Suprapubic skin (tissue), 4 donors: ENCODE data around the gene NR3C1. TPM values are rescaled to one million over a fixed set of nuclear protein-coding genes. Genes with fewer than 3 reads are reported as not detected.

Source experiments
- DNase-seq, 2 donors: peaks; one replicate each; pipeline ENCODE4 v3.0.0-alpha.2; 2019; ENCODE audit warnings: low spot score in 2 of 2
- H3K27ac ChIP-seq: fragments of 200-600 bp; sonication (generic); one replicate; pipeline ENCODE4 v1.5.1; 2019
- H3K27me3 ChIP-seq: fragments of 200-600 bp; sonication (generic); one replicate; pipeline ENCODE4 v1.5.1; 2019
- H3K36me3 ChIP-seq: fragments of 200-600 bp; sonication (generic); one replicate; pipeline ENCODE4 v1.5.1; 2019
- H3K4me1 ChIP-seq: fragments of 200-600 bp; sonication (generic); one replicate; pipeline ENCODE4 v1.5.1; 2019
- H3K4me3 ChIP-seq: fragments of 200-600 bp; sonication (generic); one replicate; pipeline ENCODE4 v1.5.1; 2019; ENCODE audit warnings: mild to moderate bottlenecking
- H3K9me3 ChIP-seq: fragments of 200-600 bp; sonication (generic); one replicate; pipeline ENCODE4 v1.5.1; 2019
- EP300 ChIP-seq: sonication (generic); formaldehyde crosslinking; IDR thresholded peaks from one replicate; pipeline ENCODE4 v1.6.1; 2017; ENCODE audit warnings: antibody characterized with exemption
- POLR2A ChIP-seq, 2 donors: fragments of 450-650 bp; IDR thresholded peaks; one replicate each; pipeline ENCODE4 v1.6.1; 2017; ENCODE audit warnings: antibody characterized with exemption in 2 of 2, mild to moderate bottlenecking in 2 of 2, moderate library complexity in 2 of 2
- POLR2AphosphoS5 ChIP-seq, 3 donors: sonication (generic); formaldehyde crosslinking; IDR thresholded peaks; one replicate each; pipeline ENCODE4 v1.6.1; 2017; ENCODE audit warnings: antibody characterized with exemption in 3 of 3
- WGBS: methylation state at CpG from one replicate; pipeline ENCODE4 v1.1.5; 2018; 5-methylcytosine and 5-hydroxymethylcytosine counted together
- total RNA-seq, 4 donors: library from RNA; depleted of rRNA; stranded (reverse); fragments of >200 nt; gene quantifications; one replicate each; pipeline ENCODE4 v1.1.0, GENCODE V29; 2016
- TF ChIP-seq, protein P1 (sequence below), 2 donors: fragments of 200-600 bp in 1 of 2; fragments of 450-650 bp in 1 of 2; sonication (generic) in 1 of 2; IDR thresholded peaks; one replicate each; pipeline ENCODE4 v1.5.1; 2016 to 2019; ENCODE audit warnings: antibody characterized with exemption in 2 of 2, mild to moderate bottlenecking in 1 of 2, moderate library complexity in 1 of 2

Gene NR3C1
- total RNA-seq, 4 donors from 2014 or later = 50.4 to 68.8 (median 56.5) TPM

DNA sequence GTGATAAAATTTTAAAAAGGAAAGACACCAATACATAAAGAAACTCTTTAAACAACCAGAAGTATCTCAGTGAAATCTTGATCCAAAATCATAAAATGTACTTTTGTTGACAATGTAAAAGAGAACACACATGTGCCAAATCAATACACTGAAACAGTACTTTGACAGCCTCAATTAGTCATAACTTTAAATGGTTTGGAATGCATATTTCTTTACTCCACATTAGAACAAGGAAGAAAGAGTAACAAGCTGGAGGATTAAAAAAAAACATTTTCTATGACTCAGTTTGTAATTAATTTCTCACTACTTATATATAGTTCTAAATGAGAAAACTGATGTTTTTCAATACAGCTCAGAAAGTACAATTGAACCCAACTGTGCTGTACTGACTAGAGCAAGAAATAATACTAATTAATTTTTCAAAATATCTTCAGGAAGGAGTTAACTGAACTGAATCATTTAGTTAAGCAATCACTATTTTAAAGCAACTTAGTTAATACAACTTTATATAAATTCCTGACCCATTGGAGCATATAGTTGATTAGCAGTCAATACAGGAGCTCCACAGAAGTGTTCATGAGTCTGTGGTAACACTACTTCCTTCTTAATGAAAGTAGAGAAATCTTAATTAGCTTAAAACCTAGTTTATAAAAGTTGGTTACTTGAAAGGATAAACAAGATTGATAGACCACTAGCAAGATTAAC lies 101.0 kb downstream of the NR3C1 start:
- no peak overlapping the region for H3K27ac ChIP-seq
- H3K4me3 ChIP-seq = no peak overlapping the region
- H3K9me3 ChIP-seq = peaks cover 7% of the 10 kb centered on the region
- DNase-seq = no peak
- peaks cover 43% of the 10 kb centered on the region for H3K36me3 ChIP-seq
- H3K27me3 ChIP-seq = no peaks in the 10 kb centered on the region
- H3K4me1 ChIP-seq = no peaks in the 10 kb centered on the region
- TF ChIP-seq, protein P1, sequence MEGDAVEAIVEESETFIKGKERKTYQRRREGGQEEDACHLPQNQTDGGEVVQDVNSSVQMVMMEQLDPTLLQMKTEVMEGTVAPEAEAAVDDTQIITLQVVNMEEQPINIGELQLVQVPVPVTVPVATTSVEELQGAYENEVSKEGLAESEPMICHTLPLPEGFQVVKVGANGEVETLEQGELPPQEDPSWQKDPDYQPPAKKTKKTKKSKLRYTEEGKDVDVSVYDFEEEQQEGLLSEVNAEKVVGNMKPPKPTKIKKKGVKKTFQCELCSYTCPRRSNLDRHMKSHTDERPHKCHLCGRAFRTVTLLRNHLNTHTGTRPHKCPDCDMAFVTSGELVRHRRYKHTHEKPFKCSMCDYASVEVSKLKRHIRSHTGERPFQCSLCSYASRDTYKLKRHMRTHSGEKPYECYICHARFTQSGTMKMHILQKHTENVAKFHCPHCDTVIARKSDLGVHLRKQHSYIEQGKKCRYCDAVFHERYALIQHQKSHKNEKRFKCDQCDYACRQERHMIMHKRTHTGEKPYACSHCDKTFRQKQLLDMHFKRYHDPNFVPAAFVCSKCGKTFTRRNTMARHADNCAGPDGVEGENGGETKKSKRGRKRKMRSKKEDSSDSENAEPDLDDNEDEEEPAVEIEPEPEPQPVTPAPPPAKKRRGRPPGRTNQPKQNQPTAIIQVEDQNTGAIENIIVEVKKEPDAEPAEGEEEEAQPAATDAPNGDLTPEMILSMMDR (IDR thresholded peaks at IDR 0.05) = no peak
- TF ChIP-seq POLR2A (IDR thresholded peaks at IDR 0.05) = no peak
- no peak for TF ChIP-seq POLR2AphosphoS5 (IDR thresholded peaks at IDR 0.05)
- TF ChIP-seq EP300 = no peak

- no peaks in the 10 kb centered on the region for H3K4me1 ChIP-seq
- H3K4me3 ChIP-seq = no peak overlapping the region
- no peak overlapping the region for H3K27ac ChIP-seq
- 90% methylated on average over 3 of the region's 3 CpGs for WGBS
- peaks cover 61% of the 10 kb centered on the region for H3K36me3 ChIP-seq
- H3K27me3 ChIP-seq = no peaks in the 10 kb centered on the region
- no peak for TF ChIP-seq POLR2A (IDR thresholded peaks at IDR 0.05)
- H3K9me3 ChIP-seq = no peaks in the 10 kb centered on the region
- DNase-seq = no peak
These were observed 105.7 kb downstream of the NR3C1 start for GRCh38 chr5:143297756-143298155.

GRCh38 chr5:143290125-143290524 lies 113.4 kb downstream of the NR3C1 start:
- H3K4me1 ChIP-seq = no peaks in the 10 kb centered on the region
- 84% methylated on average over 2 of the region's 2 CpGs for WGBS
- no peak overlapping the region for H3K27ac ChIP-seq
- peaks cover 51% of the 10 kb centered on the region for H3K36me3 ChIP-seq
- TF ChIP-seq, protein P1 (IDR thresholded peaks at IDR 0.05) = no peak
- TF ChIP-seq EP300 = no peak
- TF ChIP-seq POLR2A (IDR thresholded peaks at IDR 0.05) = no peak
- TF ChIP-seq POLR2AphosphoS5 (IDR thresholded peaks at IDR 0.05) = no peak
- no peaks in the 10 kb centered on the region for H3K27me3 ChIP-seq
- no peaks in the 10 kb centered on the region for H3K9me3 ChIP-seq
- DNase-seq = no peak
- H3K4me3 ChIP-seq = no peak overlapping the region

DNA sequence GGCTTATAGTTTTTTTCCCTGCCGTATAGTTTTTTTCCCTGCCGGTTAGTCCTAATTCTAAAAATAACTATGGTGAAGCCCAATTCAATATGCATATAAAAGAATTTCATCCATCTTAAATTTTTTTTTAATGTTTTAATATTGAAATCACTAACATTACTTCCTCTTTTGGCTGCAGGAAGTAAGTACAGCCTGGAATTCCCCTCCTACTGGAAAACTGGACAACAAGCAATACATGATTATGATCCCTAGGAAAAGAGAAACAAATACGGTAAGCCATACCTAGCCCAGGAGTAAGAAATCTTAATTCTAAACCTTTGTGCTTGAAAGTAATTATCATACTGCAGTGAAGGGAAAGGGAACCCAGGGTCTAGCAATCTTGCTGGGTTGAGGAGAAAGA lies 119.0 kb downstream of the NR3C1 start:
- 80% methylated on average over 3 of the region's 3 CpGs for WGBS

GRCh38 chr5:143284002-143284401 lies 119.5 kb downstream of the NR3C1 start:
- no peaks in the 10 kb centered on the region for H3K27me3 ChIP-seq
- WGBS = 93% methylated on average over 4 of the region's 4 CpGs
- peaks cover 43% of the 10 kb centered on the region for H3K36me3 ChIP-seq
- H3K27ac ChIP-seq = no peak overlapping the region
- no peaks in the 10 kb centered on the region for H3K4me1 ChIP-seq
- DNase-seq = no peak
- no peaks in the 10 kb centered on the region for H3K9me3 ChIP-seq
- TF ChIP-seq, protein P1 (IDR thresholded peaks at IDR 0.05) = no peak
- TF ChIP-seq POLR2AphosphoS5 (IDR thresholded peaks at IDR 0.05) = no peak
- TF ChIP-seq POLR2A (IDR thresholded peaks at IDR 0.05) = no peak
- no peak for TF ChIP-seq EP300
- no peak overlapping the region for H3K4me3 ChIP-seq

More for the DNA sequence above, 119.0 kb downstream of the NR3C1 start:
- TF ChIP-seq, protein P1 (IDR thresholded peaks at IDR 0.05) = no peak
- TF ChIP-seq POLR2AphosphoS5 (IDR thresholded peaks at IDR 0.05) (no peak), EP300 (no peak), POLR2A (IDR thresholded peaks at IDR 0.05) (no peak)
- H3K9me3 ChIP-seq = no peaks in the 10 kb centered on the region
- H3K27me3 ChIP-seq = no peaks in the 10 kb centered on the region
- no peak overlapping the region for H3K4me3 ChIP-seq
- no peak overlapping the region for H3K27ac ChIP-seq
- DNase-seq = no peak
- H3K36me3 ChIP-seq = peaks cover 38% of the 10 kb centered on the region
- H3K4me1 ChIP-seq = no peaks in the 10 kb centered on the region

GRCh38 chr5:143281226-143281625 lies 122.3 kb downstream of the NR3C1 start:
- no peak overlapping the region for H3K4me3 ChIP-seq
- 90% methylated on average over 3 of the region's 3 CpGs for WGBS
- no peak for TF ChIP-seq POLR2AphosphoS5 (IDR thresholded peaks at IDR 0.05)
- peaks cover 45% of the 10 kb centered on the region for H3K36me3 ChIP-seq
- no peaks in the 10 kb centered on the region for H3K4me1 ChIP-seq
- DNase-seq = no peak
- H3K9me3 ChIP-seq = no peaks in the 10 kb centered on the region
- no peak overlapping the region for H3K27ac ChIP-seq
- no peaks in the 10 kb centered on the region for H3K27me3 ChIP-seq
